ENCODE data around the gene ZNF467.

The ZNF467 gene

DNA sequence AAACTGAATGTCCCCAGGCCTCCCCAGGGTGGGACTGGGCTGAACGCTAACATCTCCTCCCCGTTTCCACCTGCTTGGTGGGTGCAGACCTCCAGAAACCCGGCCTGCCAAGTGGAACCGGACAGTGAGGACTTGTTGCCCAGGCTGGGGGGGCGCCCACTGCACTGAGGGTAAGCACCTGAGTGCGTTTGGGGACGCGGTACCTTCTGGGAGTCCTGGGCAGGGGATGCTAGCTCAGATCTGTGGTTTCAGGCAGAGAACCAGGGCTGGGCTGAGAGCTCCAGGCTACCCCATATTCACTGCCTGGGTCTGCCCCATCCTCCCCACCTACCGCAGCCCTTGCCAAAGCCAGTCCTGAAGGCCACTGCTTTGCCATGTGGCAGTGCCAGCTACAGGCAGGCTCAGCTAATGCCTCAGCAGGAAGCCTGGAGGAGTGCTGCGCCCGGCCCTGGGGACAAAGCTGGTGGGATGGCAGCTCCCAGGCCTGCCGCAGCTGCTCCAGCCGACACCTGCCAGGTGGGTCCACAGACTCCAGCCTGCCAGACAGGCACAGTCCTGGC is 3.5 kb upstream of the ZNF467 start:
- H3K4me3 ChIP-seq (ENCODE audit: low read length), result no peak overlapping the region
- no peak for DNase-seq (ENCODE audit: low read depth)
- TF ChIP-seq, protein P1, sequence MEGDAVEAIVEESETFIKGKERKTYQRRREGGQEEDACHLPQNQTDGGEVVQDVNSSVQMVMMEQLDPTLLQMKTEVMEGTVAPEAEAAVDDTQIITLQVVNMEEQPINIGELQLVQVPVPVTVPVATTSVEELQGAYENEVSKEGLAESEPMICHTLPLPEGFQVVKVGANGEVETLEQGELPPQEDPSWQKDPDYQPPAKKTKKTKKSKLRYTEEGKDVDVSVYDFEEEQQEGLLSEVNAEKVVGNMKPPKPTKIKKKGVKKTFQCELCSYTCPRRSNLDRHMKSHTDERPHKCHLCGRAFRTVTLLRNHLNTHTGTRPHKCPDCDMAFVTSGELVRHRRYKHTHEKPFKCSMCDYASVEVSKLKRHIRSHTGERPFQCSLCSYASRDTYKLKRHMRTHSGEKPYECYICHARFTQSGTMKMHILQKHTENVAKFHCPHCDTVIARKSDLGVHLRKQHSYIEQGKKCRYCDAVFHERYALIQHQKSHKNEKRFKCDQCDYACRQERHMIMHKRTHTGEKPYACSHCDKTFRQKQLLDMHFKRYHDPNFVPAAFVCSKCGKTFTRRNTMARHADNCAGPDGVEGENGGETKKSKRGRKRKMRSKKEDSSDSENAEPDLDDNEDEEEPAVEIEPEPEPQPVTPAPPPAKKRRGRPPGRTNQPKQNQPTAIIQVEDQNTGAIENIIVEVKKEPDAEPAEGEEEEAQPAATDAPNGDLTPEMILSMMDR (IDR thresholded peaks at IDR 0.05; ENCODE audit: insufficient read depth, low read depth, low read length, missing control alignments), result no peak

DNA sequence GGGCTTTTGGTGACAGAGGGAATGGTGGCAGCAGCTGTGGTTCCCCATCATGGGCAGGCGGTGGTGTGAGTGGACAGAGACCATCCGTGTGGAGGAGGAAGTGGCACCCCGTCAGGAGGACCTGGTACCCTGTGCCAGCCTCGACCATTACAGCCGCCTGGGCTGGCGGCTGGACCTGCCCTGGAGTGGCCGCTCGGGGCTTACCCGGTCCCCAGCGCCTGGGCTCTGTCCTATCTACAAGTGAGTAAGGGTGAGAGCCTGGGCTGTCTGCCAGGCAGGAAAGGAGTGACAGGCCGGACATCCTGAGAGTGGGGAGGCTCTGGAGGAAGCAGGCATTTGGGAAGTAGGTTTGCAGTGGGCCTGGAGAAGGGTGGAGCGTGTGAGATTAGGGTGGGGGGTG is 2.9 kb upstream of the ZNF467 start:
- TF ChIP-seq, protein P1 (IDR thresholded peaks at IDR 0.05; ENCODE audit: insufficient read depth, low read depth, low read length, missing control alignments), result no peak
- peak; percentile 11 for DNase-seq (ENCODE audit: low read depth)
- H3K4me3 ChIP-seq (ENCODE audit: low read length), result no peak overlapping the region

DNA sequence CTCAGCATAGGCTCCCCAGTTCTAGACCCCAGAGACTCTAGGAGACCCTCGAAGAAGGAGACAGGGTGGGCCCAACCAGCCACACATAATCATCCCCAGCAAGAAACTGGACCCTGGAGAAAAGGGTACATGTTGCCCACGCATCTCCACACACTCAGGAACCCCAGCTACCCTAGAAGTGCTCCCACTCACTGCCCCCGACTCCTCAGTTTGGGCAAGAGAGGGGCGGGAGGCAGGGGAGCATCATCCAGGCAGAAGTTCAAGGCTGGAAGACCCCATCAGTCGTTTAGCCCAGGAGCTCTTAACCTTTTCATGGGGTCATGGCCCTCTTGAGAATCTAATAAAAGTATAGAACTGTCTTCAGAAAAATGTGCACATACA is 1.8 kb upstream of the ZNF467 start:
- TF ChIP-seq, protein P1 (IDR thresholded peaks at IDR 0.05; ENCODE audit: insufficient read depth, low read depth, low read length, missing control alignments), result no peak
- H3K4me3 ChIP-seq (ENCODE audit: low read length), result no peak overlapping the region
- DNase-seq (ENCODE audit: low read depth), result no peak

DNA sequence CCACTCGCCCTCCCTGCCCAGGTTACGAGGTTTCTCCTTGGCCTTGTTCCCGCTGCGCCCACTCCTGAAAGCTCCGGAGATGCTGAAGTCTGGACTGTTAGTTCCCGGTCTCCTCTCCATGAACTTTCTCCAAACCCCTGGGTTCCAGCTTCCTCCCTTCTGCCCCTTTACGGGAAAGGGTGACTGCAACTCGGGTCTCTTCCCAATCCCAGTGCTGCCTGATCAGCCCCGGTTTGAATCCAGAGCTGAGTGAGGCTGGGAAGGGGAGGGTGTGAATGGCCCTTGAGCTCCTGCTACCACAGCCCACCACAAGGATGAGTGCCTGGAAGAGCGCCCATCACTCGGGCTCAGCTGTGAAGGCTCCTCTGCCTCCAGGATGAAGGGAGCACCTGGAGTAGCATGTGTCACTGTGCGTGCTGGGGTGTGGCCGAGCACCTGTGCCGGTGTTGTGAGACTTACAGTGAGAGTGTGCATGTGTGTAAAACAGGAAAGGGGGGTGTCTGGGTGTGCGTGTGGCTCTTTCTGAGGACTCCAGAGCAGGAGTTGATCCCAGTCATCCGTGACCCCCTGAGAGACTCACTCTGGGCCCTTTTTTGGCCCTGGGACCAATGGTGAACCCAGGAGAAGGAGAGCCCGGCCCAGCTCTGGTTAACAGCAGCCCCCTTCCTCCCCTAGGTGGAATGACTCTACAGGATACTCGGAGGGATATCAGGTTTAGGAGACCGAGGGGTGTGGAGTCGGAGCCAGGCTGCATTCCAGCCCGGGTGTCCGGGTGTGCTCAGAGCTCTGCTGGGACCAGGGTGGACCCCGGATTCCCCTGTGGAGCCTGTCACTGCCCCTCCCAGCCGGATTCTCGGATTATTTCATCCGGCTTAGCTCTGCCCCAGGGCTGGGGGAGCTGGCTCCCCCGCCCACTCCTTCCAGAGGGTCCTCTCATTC is 1.1 kb upstream of the ZNF467 start:
- no peak overlapping the region for H3K4me3 ChIP-seq (ENCODE audit: low read length)
- DNase-seq (ENCODE audit: low read depth), result peak; percentile 50
- TF ChIP-seq, protein P1 (IDR thresholded peaks at IDR 0.05; ENCODE audit: insufficient read depth, low read depth, low read length, missing control alignments), result no peak

DNA sequence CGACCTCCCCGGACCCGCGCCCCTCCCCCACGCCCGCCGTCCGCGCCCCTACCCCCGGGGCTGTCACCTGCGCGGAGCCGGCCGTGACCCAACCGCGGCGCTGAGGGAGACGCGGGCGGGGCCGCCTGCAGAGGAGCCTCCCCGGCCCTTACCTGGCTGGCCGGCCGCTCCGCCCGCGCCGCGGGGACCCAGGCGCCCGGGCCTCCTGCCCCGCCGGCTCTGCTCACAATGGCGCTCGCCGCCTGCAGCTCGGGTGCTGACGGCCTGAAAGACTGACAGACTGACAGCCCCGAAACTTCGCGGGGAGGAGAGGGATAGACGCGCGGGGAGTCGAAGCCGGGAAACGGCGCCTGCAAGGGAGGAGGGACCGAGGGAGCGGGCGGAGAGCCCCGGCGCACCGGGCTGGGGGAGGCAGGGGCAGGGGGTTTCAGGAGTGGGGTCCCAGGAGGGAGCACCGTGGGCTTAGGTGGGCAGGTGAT is 393 bp downstream of the ZNF467 start:
- peak; percentile 8 for DNase-seq (ENCODE audit: low read depth)
- peak overlapping the region; percentile 54 for H3K4me3 ChIP-seq (ENCODE audit: low read length)
- TF ChIP-seq, protein P1 (IDR thresholded peaks at IDR 0.05; ENCODE audit: insufficient read depth, low read depth, low read length, missing control alignments), result no peak

DNA sequence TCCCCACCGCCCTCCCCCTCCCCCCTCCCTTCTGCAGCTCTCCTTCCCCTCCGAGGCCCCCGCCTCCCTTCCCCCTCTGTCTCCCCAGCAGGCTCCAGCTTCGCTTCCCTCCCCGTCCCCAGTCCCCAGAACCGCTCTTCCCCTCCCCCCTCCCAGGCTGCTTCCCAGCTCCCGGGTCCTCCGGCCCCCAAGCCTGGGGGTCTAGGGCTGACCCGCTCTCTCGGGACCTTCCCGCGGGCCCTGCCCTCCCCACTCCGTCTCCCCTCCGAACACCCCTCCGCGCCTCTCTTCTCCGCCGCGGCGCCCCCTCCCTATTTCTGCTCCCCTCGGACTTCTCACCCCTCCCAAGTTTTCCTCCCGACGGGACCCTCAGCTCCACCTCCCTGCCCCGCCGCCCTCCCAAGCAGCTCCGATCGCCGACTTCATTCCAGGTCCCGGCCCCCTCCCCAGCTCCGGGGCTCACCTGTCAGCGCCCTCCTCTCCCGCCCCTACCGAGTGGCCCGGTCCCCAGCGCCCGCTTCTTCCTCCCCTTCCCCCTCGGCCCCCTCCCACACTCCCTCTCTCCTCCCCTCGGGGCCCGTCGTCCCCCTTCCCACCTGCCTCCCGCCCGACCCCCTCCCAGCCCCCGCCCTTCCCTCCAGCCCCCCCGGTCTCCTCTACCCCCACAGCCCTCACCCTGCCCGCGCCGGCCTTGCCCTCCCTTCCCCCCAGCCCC is 990 bp downstream of the ZNF467 start:
- H3K4me3 ChIP-seq (ENCODE audit: low read length), result peak overlapping the region; percentile 56
- TF ChIP-seq, protein P1 (IDR thresholded peaks at IDR 0.05; ENCODE audit: insufficient read depth, low read depth, low read length, missing control alignments), result no peak
- DNase-seq (ENCODE audit: low read depth), result no peak
